PC-9 (cell line): ENCODE measurements around the gene P2RX5. TPM values are rescaled to one million over a fixed set of nuclear protein-coding genes. Genes with fewer than 3 reads are reported as not detected.
"Not testable (repeated sequence)": the region's sequence is repeated elsewhere in the genome, so short reads cannot be mapped to it uniquely, and the experiment has no call there.

Source experiments
- BruUV-seq: library from RNA; stranded (reverse); fragments of 400-500 nt; replicated peaks from 2 replicates; lab custom pipeline; 2021; lab: Mats Ljungman, UMichigan
- CTCF ChIA-PET: fragments of 300-600 bp; sonication (Branson Sonifier 250); formaldehyde crosslinking; loops from one replicate; lab custom pipeline; 2022; ENCODE audit warnings: antibody characterized with exemption; lab: Charles Lee
- POLR2A ChIA-PET: fragments of 300-600 bp; sonication (Branson Sonifier 250); formaldehyde crosslinking; loops from one replicate; lab custom pipeline; 2022; ENCODE audit warnings: antibody characterized with exemption; ENCODE audit not compliant: unreplicated experiment; lab: Charles Lee
- DNase-seq, 2 experiments: peaks; one replicate each; pipeline versions ENCODE4 v3.0.0 to v3.0.0-alpha.2; 2015 to 2022; ENCODE audit warnings: mixed read lengths in 1 of 2
- H2AFZ ChIP-seq: fragments of 200-600 bp; sonication (generic); 2 replicates; pipeline ENCODE4 v1.8.1; 2017; ENCODE audit warnings: antibody characterized with exemption
- H3F3A ChIP-seq: fragments of 200-600 bp; sonication (generic); 2 replicates; pipeline ENCODE4 v1.8.1; 2017; ENCODE audit warnings: antibody characterized with exemption, mild to moderate bottlenecking, low read depth; ENCODE audit not compliant: insufficient read depth
- H3K27ac ChIP-seq: fragments of 200-600 bp; sonication (generic); 2 replicates; pipeline ENCODE4 v1.6.1; 2016; ENCODE audit warnings: mixed run types
- H3K27me3 ChIP-seq: fragments of 200-600 bp; sonication (generic); 2 replicates; pipeline ENCODE4 v1.6.1; 2016; ENCODE audit warnings: low read depth, mixed run types; ENCODE audit not compliant: insufficient read depth
- H3K36me3 ChIP-seq: fragments of 200-600 bp; sonication (generic); 2 replicates; pipeline ENCODE4 v1.6.1; 2016; ENCODE audit warnings: low read depth, mixed run types
- H3K4me1 ChIP-seq: fragments of 200-600 bp; sonication (generic); replicated peaks from 2 replicates; pipeline ENCODE4 v1.6.1; 2016; ENCODE audit warnings: mixed run types; ENCODE audit not compliant: insufficient read depth
- H3K4me2 ChIP-seq: fragments of 200-600 bp; sonication (generic); 2 replicates; pipeline ENCODE4 v1.6.1; 2017; ENCODE audit warnings: mixed run types
- H3K4me3 ChIP-seq: fragments of 200-600 bp; sonication (generic); 2 replicates; pipeline ENCODE4 v1.6.1; 2016; ENCODE audit warnings: mixed run types
- H3K79me2 ChIP-seq: fragments of 200-600 bp; sonication (generic); 2 replicates; pipeline ENCODE4 v1.6.1; 2017; ENCODE audit warnings: low read depth, mixed run types
- H3K9me2 ChIP-seq: fragments of 200-600 bp; sonication (generic); 2 replicates; pipeline ENCODE4 v1.8.1; 2017; ENCODE audit warnings: mild to moderate bottlenecking; ENCODE audit not compliant: insufficient read depth
- H3K9me3 ChIP-seq: fragments of 200-600 bp; sonication (generic); 2 replicates; pipeline ENCODE4 v1.8.1; 2016; ENCODE audit warnings: low read depth; ENCODE audit not compliant: insufficient read depth
- H4K20me1 ChIP-seq: fragments of 200-600 bp; sonication (generic); 2 replicates; pipeline ENCODE4 v1.8.1; 2017; ENCODE audit not compliant: insufficient read depth
- CTCF ChIP-seq: fragments of 200-600 bp; sonication (generic); conservative IDR thresholded peaks from 2 replicates; pipeline ENCODE4 v1.6.1; 2017; ENCODE audit warnings: mixed run types, antibody characterized with exemption, mild to moderate bottlenecking, moderate library complexity
- EZH2 ChIP-seq: fragments of 200-600 bp; sonication (generic); IDR thresholded peaks from 2 replicates; pipeline ENCODE4 v1.8.0; 2017; ENCODE audit warnings: antibody characterized with exemption, low read depth
- intact Hi-C: fragments of 100-400 bp; cut with micrococcal nuclease; formaldehyde crosslinking; loops from one replicate; pipeline ENCODE4 v1.10.0; 2022; ENCODE audit not compliant: unreplicated experiment
- total RNA-seq: library from RNA; stranded (reverse); gene quantifications from 2 replicates; pipeline ENCODE4 v1.2.3, GENCODE V29; 2021

The P2RX5 gene
- total RNA-seq, 1 experiment from 2014 or later: 18.3 TPM

DNA sequence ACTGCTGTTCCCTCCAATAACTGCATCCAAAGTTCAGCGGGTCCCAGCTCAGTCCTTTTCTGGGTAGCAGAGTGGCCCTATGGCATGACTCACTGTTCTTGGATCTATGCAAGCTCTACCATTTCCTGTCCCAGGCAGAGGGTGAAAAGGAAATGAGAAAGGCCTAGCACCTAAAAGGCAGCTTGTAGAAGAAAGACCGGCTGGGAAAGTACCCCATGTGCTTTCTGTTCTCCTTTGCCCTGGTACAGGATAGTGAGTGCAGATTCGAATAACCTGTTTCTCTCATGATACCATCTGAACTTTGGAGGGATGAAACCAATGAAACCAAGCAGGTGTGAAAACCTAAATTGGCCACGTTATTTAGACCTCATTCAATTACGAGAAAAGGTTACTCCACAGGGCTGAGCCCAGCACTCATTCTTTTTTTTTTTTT, 15.0 kb upstream of the P2RX5 start:
- H3K27me3 ChIP-seq: no peaks in the 10 kb centered on the region
- H4K20me1 ChIP-seq: no peaks in the 10 kb centered on the region
- peaks cover 16% of the 10 kb centered on the region for H3K4me1 ChIP-seq
- H3K9me2 ChIP-seq: no peaks in the 10 kb centered on the region; the same call in 1 of the 2 replicates
- ChIA-PET CTCF (interaction anchor here (0.6 kb wide), 1 partner anchor 28 kb away, joined by 7 read pairs; no protein-coding TSS in a partner anchor), POLR2A (interaction anchor here (0.6 kb wide), 1 partner anchor 16 kb away, joined by 3 read pairs; no protein-coding TSS in a partner anchor)
- TF ChIP-seq CTCF (no peak), EZH2 (no peak)
- peak; percentile 41 to 81 for DNase-seq
- H3K36me3 ChIP-seq: no peaks in the 10 kb centered on the region
- H3K4me3 ChIP-seq: no peak overlapping the region
- H3K4me2 ChIP-seq: peak overlapping the region; percentile 32; the same call in 1 of the 2 replicates
- H3K27ac ChIP-seq: peak overlapping the region; percentile 39
- intact Hi-C loops: no loop called here
- H2AFZ ChIP-seq: no peak overlapping the region
- no peaks in the 10 kb centered on the region for H3K79me2 ChIP-seq
- H3K9me3 ChIP-seq: no peaks in the 10 kb centered on the region
- H3F3A ChIP-seq: peaks cover 18% of the 10 kb centered on the region; the same call in 1 of the 2 replicates
- BruUV-seq: no TSS peak

GRCh38 chr17:3708366-3708765, 12.4 kb upstream of the P2RX5 start:
- no peak for DNase-seq
- H3K79me2 ChIP-seq: no peaks in the 10 kb centered on the region
- H3K9me2 ChIP-seq: no peaks in the 10 kb centered on the region; the same call in 1 of the 2 replicates
- H3K4me2 ChIP-seq: no peak overlapping the region
- H3K36me3 ChIP-seq: no peaks in the 10 kb centered on the region
- no peak overlapping the region for H3K27ac ChIP-seq
- no peaks in the 10 kb centered on the region for H3K9me3 ChIP-seq
- TF ChIP-seq CTCF (no peak), EZH2 (no peak)
- no peaks in the 10 kb centered on the region for H4K20me1 ChIP-seq
- H3K4me3 ChIP-seq: no peak overlapping the region
- intact Hi-C loops: no loop called here
- ChIA-PET CTCF (interaction anchor here (1.1 kb wide), 1 partner anchor 15 kb away, joined by 9 read pairs; no protein-coding TSS in a partner anchor), POLR2A (no interaction called here)
- no peaks in the 10 kb centered on the region for H3K27me3 ChIP-seq
- H3F3A ChIP-seq: peaks cover 18% of the 10 kb centered on the region; the same call in 1 of the 2 replicates
- BruUV-seq: no TSS peak
- no peak overlapping the region for H2AFZ ChIP-seq
- H3K4me1 ChIP-seq: peaks cover 16% of the 10 kb centered on the region

DNA sequence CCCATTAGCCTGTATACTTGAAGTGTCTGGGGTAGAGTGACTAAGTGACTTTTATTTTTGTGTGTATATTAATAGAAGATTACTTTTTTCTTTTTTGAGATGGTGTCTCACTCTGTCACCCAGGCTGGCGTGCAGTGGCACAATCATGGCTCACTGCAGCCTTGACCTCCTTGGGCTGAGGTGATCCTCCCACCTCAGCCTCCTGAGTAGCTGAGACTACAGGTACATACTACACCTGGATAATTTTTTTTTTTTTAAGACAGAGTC, 9.7 kb upstream of the P2RX5 start:
- H3F3A ChIP-seq, H2AFZ ChIP-seq, H3K4me3 ChIP-seq, H3K36me3 ChIP-seq, H3K4me2 ChIP-seq, POLR2A ChIA-PET, H3K27ac ChIP-seq, intact Hi-C loops, H3K9me3 ChIP-seq, H4K20me1 ChIP-seq, BruUV-seq, H3K9me2 ChIP-seq, H3K27me3 ChIP-seq, DNase-seq, CTCF ChIA-PET, H3K4me1 ChIP-seq, H3K79me2 ChIP-seq: not testable (repeated sequence)
